ENCODE measurements around the gene TLE3.

The TLE3 gene

DNA sequence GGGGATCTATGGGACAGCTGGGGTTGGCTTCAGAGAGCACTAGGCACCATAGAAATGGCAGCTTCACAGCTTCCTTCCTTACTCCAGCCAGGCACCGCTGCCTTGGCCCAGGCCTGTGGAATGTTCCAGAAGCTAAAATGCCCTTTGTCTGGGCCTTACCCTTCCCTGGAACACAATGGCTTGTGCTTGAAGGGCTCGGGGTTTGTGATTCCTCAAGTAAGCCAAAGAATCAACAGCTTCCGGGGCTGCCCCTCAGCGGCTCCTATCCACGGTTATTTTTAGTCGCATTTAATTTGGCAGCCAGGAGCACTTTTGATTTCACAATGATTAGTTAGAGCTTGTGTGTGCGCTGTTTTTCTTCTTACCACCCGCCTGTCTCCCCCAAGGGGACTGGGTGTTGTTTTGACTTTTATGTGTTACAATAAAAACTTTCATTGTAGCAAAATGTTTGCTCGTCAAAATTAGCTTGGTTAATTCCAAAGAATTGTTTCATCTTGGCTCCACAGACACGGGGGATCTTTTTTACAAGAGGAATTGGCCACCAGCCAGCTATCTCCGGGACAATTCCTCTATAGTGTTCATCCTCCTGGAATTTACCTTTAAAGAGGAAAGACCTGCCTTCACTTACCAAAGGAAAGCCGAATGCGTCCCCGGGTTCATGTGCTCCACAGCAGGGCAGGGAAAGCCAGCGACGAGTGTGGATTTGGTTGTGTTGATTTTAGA is 73.8 kb downstream of the TLE3 start:
- CTCF ChIA-PET, result interaction anchor here (0.5 to 0.7 kb wide), 2 partner anchors 446 to 516 kb away, joined by 3 to 4 read pairs; no protein-coding TSS in a partner anchor
- DNase-seq (ENCODE audit: low spot score), result peak; percentile 58
- POLR2A ChIA-PET (ENCODE audit: low non-redundant PET), result interaction anchor here (0.6 to 0.7 kb wide), 2 partner anchors 21 to 1245 kb away, joined by 3 to 4 read pairs; no protein-coding TSS in a partner anchor
- peak overlapping the region; percentile 90 for H3K27ac ChIP-seq
- TF ChIP-seq, protein P1, sequence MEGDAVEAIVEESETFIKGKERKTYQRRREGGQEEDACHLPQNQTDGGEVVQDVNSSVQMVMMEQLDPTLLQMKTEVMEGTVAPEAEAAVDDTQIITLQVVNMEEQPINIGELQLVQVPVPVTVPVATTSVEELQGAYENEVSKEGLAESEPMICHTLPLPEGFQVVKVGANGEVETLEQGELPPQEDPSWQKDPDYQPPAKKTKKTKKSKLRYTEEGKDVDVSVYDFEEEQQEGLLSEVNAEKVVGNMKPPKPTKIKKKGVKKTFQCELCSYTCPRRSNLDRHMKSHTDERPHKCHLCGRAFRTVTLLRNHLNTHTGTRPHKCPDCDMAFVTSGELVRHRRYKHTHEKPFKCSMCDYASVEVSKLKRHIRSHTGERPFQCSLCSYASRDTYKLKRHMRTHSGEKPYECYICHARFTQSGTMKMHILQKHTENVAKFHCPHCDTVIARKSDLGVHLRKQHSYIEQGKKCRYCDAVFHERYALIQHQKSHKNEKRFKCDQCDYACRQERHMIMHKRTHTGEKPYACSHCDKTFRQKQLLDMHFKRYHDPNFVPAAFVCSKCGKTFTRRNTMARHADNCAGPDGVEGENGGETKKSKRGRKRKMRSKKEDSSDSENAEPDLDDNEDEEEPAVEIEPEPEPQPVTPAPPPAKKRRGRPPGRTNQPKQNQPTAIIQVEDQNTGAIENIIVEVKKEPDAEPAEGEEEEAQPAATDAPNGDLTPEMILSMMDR (conservative IDR thresholded peaks at IDR 0.05; ENCODE audit: low read depth), result no peak

- H3K27ac ChIP-seq, result peak overlapping the region; percentile 90
- peak; percentile 90 for DNase-seq (ENCODE audit: low spot score)
- TF ChIP-seq, protein P1 (conservative IDR thresholded peaks at IDR 0.05; ENCODE audit: low read depth), result no peak
- POLR2A ChIA-PET (ENCODE audit: low non-redundant PET), result interaction anchor here (0.6 to 0.7 kb wide), 2 partner anchors 22 to 1244 kb away, joined by 3 to 4 read pairs; no protein-coding TSS in a partner anchor
- CTCF ChIA-PET, result interaction anchor here (0.5 to 0.7 kb wide), 2 partner anchors 446 to 515 kb away, joined by 3 to 4 read pairs; no protein-coding TSS in a partner anchor
Measured at GRCh38 chr15:70023064-70023768, 74.5 kb downstream of the TLE3 start.

DNA sequence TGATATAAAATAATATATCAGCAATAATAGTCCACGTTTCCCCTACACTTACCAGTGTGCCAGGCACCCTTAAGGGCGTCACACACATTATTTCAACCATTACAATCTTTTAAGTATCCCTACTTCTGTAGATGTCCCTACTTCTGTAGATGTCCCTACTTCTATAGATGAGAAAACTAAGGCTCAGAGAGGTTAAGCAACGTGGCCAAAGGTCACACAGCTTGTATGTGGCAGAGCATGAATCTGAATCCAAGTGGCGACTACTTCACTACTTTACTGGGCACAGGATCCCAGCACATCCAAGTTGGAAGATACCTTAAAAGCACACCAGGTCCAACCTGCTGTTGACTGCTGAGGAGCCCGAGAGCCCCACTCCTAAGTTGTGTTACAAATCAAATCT is 77.5 kb downstream of the TLE3 start:
- no peak for DNase-seq (ENCODE audit: low spot score)
- ChIA-PET POLR2A (ENCODE audit: low non-redundant PET) (no interaction called here), CTCF (no interaction called here)
- no peak overlapping the region for H3K27ac ChIP-seq
- TF ChIP-seq, protein P1 (conservative IDR thresholded peaks at IDR 0.05; ENCODE audit: low read depth), result no peak

DNA sequence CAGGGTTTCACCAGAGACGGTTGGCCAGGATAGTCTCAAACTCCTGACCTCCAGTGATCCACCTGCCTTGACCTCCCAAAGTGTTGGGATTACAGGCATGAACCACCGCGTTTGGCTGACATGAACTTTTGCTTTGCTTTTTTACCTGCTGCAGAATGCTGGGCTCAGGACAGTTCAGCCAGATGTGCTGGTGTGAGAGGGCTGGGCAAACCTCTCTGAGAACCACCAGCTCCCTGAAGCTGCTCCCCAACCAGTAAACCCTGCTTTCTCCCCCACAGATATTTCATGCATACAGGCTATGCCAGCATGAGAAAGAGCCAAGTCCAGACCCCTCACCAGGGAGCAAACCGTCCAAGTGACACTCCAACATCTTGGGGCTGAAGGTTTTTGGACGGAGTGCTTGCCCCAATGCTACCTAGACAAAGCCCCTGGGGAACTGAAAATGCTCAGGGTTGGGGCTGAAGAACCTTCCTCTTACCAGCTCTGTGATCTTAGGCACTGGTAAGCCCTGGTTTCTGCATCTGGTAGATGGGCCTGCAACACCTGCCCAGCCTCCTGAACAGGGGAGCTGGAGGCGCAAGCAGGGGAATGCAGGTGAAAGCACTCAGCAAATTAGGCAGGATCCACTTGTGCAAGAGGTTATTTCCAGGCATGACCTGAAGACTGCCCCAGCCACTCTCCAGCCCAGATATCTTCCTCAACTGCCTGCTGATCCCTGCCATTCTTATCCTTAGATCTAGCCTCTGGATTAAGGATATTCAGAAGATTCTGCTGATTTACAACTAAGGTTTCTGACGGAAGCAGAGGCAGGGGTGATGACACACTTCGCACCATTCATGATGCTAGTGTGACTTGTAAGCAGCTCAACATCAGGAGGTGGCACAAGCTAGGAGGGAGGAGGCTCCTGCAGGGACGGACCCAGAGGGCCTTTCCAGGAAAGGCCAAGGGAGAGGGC is 78.8 kb downstream of the TLE3 start:
- DNase-seq (ENCODE audit: low spot score), result no peak
- H3K27ac ChIP-seq, result no peak overlapping the region
- TF ChIP-seq, protein P1 (conservative IDR thresholded peaks at IDR 0.05; ENCODE audit: low read depth), result no peak
- ChIA-PET CTCF (no interaction called here), POLR2A (ENCODE audit: low non-redundant PET) (no interaction called here)

GRCh38 chr15:70017801-70018200 is 79.9 kb downstream of the TLE3 start:
- no peak overlapping the region for H3K27ac ChIP-seq
- ChIA-PET POLR2A (ENCODE audit: low non-redundant PET) (no interaction called here), CTCF (no interaction called here)
- no peak for DNase-seq (ENCODE audit: low spot score)
- TF ChIP-seq, protein P1 (conservative IDR thresholded peaks at IDR 0.05; ENCODE audit: low read depth), result no peak

- POLR2A ChIA-PET (ENCODE audit: low non-redundant PET), result no interaction called here
- H3K27ac ChIP-seq, result no peak overlapping the region
Measured at GRCh38 chr15:70017025-70017424, 80.7 kb downstream of the TLE3 start.

More at GRCh38 chr15:70017025-70017424, 80.7 kb downstream of the TLE3 start:
- TF ChIP-seq, protein P1 (conservative IDR thresholded peaks at IDR 0.05; ENCODE audit: low read depth), result no peak
- DNase-seq (ENCODE audit: low spot score), result no peak
- CTCF ChIA-PET, result interaction anchor here (0.5 kb wide), 1 partner anchor 470 kb away, joined by 3 read pairs; no protein-coding TSS in a partner anchor

Data from RWPE1 (cell line).